HG03558 (cell line): ENCODE results near the gene BBX.

Experiments used
- ATAC-seq: cut with Tn5 transposase; IDR thresholded peaks from one replicate; pipeline ENCODE4 v1.9.1; 2021; ENCODE audit warnings: moderate number of reproducible peaks; ENCODE audit not compliant: unreplicated experiment; ENCODE audit errors: extremely low read depth

BBX gene

GRCh38 chr3:107522510-107523288, at the start of gene BBX:
TSS of gene BBX (plus strand) at chr3:107522962. CDS start at chr3:107710461, 187,499 bp downstream.
- peak; percentile 97 for ATAC-seq

- no peak for ATAC-seq
Measured at GRCh38 chr3:107476462-107476861, 46.3 kb upstream of the BBX start.

- no peak for ATAC-seq
Measured at GRCh38 chr3:107487490-107487889, 35.3 kb upstream of the BBX start.

GRCh38 chr3:107488942-107489341, 33.8 kb upstream of the BBX start:
- ATAC-seq: no peak

DNA sequence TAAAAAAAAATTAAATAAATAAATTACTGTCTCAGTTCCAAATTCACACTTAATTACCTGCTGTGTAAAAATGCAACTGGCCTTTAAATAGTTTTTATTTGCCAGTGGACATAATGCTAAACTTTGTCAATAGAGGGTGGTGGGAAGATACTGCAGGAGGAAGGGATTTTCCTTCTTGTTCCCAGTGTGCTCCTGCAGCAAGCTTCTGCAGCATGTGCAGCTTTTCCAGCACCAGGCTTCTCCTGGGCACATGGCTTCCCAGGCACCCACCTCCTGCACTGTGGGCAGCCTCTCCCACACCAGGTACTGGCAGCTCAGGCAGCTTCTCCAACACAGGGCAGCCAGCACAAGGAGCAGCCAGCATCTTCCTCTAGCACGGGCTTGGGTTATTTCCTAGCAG, 29.6 kb upstream of the BBX start:
- ATAC-seq: no peak

DNA sequence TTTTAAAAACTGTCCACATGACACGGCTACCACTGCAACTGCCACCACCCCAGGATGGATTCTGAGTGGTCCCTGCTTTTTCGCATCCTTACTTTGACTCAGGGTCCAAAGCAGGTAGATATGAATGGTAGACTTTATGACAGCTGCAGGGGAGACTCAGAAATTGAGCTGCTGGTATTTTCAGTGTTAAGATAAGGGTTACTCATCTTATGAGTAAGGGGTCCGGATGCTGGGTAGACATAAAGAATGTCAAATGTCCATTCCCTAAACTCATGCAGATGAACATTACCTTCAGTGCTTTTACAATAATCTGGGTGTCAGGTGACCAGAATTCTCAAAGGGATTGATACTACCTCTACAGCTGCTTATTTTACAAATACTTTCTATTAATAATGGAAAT, 25.9 kb upstream of the BBX start:
- no peak for ATAC-seq

- no peak for ATAC-seq
Measured at GRCh38 chr3:107498646-107499045, 24.1 kb upstream of the BBX start.

GRCh38 chr3:107506458-107506857, 16.3 kb upstream of the BBX start:
- no peak for ATAC-seq

DNA sequence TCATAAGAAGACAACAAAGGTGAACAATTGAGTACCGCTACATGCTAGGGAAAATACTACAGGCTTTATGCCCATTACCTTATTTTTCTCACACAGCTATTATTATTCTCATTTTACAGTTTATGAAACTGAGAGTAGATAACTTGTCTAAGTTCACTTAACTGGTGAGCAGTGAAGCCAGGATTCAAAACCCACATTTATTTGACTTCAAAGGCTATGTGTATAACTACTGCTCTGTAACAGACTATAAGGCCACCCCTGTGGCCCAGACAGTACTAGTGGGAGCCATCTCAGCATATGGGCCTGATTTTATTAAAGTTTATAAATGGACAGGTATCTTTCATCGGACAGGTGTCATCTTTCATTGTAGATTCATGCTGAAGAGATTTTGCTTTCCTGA, 14.4 kb upstream of the BBX start:
- ATAC-seq: no peak

GRCh38 chr3:107512108-107512507, 10.7 kb upstream of the BBX start:
- no peak for ATAC-seq

GRCh38 chr3:107514453-107514852, 8.3 kb upstream of the BBX start:
- no peak for ATAC-seq

DNA sequence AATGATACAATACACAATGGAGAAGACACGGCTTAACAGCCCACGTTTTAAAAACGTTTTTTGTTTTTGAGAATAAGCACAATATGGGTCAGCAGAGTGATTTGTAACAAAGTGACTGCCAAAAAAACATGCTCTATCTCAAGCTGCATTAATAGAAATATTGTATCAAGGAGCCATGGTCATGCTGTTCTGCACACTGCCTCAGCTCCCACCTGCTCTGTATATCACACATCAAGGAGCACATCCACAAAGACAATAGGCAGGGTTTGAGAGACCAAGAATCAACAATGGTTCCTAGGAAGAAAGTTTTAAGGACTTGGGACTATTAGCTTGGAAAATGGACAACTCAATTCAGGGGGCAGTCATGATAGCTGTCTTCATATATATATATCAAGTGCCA, 6.3 kb upstream of the BBX start:
- ATAC-seq: no peak

GRCh38 chr3:107520535-107520934, 2.2 kb upstream of the BBX start:
- no peak for ATAC-seq

GRCh38 chr3:107521469-107522059, 1.2 kb upstream of the BBX start:
- no peak for ATAC-seq

- ATAC-seq: no peak
Measured at GRCh38 chr3:107523289-107523538, 452 bp downstream of the BBX start.

DNA sequence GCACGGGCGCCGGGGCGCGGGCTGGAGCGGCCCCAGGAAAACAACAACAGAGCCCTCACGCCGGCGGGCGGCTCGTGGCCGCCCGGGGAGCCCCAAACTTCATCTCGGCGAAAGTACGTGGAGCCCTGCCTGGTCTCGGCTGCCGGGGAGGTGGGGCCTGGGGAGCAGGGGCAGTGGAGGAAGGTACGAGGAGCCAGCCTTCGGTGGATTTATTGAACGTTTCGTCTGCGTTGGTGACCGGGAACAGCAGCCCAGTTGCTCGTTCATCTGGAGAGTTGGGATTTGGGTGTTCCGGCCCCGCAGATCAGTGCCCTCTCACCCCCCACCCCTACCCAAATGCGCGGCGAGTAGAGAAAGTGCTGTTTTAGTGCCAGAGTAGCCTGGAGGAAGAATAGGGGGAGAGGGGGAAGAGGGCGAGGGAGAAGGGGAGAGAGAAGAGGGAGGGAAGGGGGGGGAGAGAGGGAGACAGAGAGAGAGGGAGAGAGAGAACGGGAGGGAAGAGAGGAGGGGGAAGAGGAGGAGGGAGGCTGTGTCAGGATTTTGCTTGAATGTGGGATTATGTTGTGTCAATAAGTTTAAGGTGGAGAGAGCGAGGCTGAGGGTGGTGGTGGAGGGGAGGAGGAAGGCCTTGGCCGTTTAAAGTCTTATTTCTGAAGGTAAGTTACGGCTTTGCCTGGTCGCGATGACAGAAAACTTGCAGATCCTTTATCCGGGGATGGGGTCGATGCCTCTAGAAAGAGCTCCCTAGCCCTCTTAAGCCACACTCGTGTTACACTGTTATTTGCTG, 970 bp downstream of the BBX start:
- ATAC-seq: no peak

DNA sequence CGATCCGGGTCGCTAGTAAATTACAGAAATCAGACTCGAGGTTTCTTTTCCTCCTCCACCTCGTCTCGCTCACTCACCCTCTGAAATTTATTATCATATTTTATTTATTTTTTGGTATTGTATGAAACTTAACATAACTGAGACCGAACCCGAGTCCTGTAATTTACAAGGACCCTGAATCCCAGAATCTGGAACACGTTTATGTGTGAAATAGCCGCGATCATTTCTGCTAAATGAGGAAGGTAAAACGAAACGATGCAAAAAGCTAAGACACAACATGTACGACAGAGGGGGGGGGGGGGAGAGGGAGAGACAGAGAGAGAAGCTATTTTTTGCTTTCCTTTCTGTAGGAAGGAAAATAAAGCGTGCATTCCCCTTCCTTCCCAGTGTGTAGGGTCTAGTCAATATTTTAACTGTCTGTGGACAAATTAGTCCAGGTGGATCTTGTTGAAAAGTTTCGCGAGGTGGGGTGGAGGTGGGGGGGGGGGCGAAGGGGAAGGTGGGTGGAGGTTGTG, 1.6 kb downstream of the BBX start:
- no peak for ATAC-seq

- ATAC-seq: no peak
Measured at GRCh38 chr3:107524841-107525643, 2.3 kb downstream of the BBX start.

DNA sequence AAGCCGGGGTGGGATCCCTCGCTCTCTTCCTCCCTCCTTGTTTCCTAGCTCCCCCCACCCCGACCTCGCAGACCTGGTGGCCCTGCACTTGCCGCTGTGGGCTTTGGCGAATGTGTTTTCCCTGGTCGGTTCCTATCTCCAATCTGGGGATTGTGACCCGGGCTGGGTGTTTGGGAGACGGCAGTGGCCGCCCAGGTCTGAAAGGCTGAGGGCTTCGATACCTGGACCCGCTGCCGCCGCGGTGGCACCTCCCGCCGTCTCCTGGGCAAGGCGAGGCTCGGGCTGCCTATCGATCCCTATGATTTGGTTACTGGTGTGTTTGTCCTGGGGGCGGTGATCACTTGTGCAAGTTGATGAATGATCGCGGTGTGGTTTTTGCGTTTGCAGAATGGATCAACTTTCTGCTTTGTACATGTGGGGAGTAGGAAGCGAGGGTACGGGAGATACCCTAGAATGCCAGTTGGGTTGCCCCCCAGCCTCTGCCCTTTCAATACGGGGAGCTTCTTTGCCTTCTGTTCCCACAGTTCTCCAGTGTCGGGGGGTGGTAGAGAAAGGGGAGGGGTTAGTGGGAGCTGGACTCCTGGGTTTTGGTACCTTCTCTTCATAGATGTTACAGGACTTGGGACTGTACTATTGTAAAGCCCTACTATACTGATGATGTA, 3.0 kb downstream of the BBX start:
- ATAC-seq: no peak

GRCh38 chr3:107531917-107532469, 9.2 kb downstream of the BBX start:
- no peak for ATAC-seq
